ENCODE measurements around the gene ATP2B2. TPM values are rescaled to one million over a fixed set of nuclear protein-coding genes. Genes with fewer than 3 reads are reported as not detected.

ATP2B2 gene
- total RNA-seq, 4 donors from 2014 or later: not detected

GRCh38 chr3:10534066-10534465 is 28.7 kb upstream of the ATP2B2 start:
- TF ChIP-seq POLR2A (IDR thresholded peaks at IDR 0.05) (no peak), EP300 (IDR thresholded peaks at IDR 0.05; ENCODE audit: low read depth) (no peak), POLR2AphosphoS5 (IDR thresholded peaks at IDR 0.05) (no peak), CTCF (IDR thresholded peaks at IDR 0.05) (no peak)
- intact Hi-C loops (cut with DNase I; ENCODE audit: low total_unique reads) (no loop called here), in situ Hi-C loops (cut with MboI; ENCODE audit: low pct_ligation_motif_present in 1 of 4, low pct_unique_long_range_greater_than_20kb in 1 of 4, low sequenced_read_pairs in 3 of 4) (no loop called here)
- Histone ChIP-seq H3K36me3 (no peaks in the 10 kb centered on the region), H3K4me3 (no peak overlapping the region), H3K4me1 (no peaks in the 10 kb centered on the region), H3K27me3 (peaks cover 7% of the 10 kb centered on the region), H3K27ac (no peak overlapping the region), H3K9me3 (no peaks in the 10 kb centered on the region)
- no peak for DNase-seq
- 84% methylated on average over 4 of the region's 4 CpGs; no CpG with 5 or more reads in 1 of the 2 donors for WGBS, 2 donors (ENCODE audit: low coverage in 1 of 2)

- H3K4me1 ChIP-seq: no peaks in the 10 kb centered on the region
- no peaks in the 10 kb centered on the region for H3K9me3 ChIP-seq
- intact Hi-C loops (cut with DNase I; ENCODE audit: low total_unique reads): no loop called here
- TF ChIP-seq POLR2A (IDR thresholded peaks at IDR 0.05) (no peak), CTCF (IDR thresholded peaks at IDR 0.05) (no peak), EP300 (IDR thresholded peaks at IDR 0.05; ENCODE audit: low read depth) (no peak), POLR2AphosphoS5 (IDR thresholded peaks at IDR 0.05) (no peak)
- H3K27ac ChIP-seq: no peak overlapping the region
- in situ Hi-C loops (cut with MboI; ENCODE audit: low pct_ligation_motif_present in 1 of 4, low pct_unique_long_range_greater_than_20kb in 1 of 4, low sequenced_read_pairs in 3 of 4): no loop called here
- no peak overlapping the region for H3K4me3 ChIP-seq
- H3K36me3 ChIP-seq: no peaks in the 10 kb centered on the region
- peaks cover 7% of the 10 kb centered on the region for H3K27me3 ChIP-seq
- DNase-seq: no peak
Measured at GRCh38 chr3:10533737-10534023, 28.3 kb upstream of the ATP2B2 start.

- 77 to 78% methylated on average over 3 to 7 of the region's 7 CpGs for WGBS, 2 donors (ENCODE audit: low coverage in 1 of 2)
- peaks cover 7% of the 10 kb centered on the region for H3K27me3 ChIP-seq
- H3K9me3 ChIP-seq: no peaks in the 10 kb centered on the region
- no peaks in the 10 kb centered on the region for H3K36me3 ChIP-seq
- intact Hi-C loops (cut with DNase I; ENCODE audit: low total_unique reads): no loop called here
- TF ChIP-seq POLR2A (IDR thresholded peaks at IDR 0.05): no peak
- no peak for TF ChIP-seq POLR2AphosphoS5 (IDR thresholded peaks at IDR 0.05)
- H3K4me1 ChIP-seq: no peaks in the 10 kb centered on the region
- in situ Hi-C loops (cut with MboI; ENCODE audit: low pct_ligation_motif_present in 1 of 4, low pct_unique_long_range_greater_than_20kb in 1 of 4, low sequenced_read_pairs in 3 of 4): no loop called here
- H3K4me3 ChIP-seq: no peak overlapping the region
- DNase-seq: no peak
- no peak overlapping the region for H3K27ac ChIP-seq
Measured at GRCh38 chr3:10532939-10533736, 27.8 kb upstream of the ATP2B2 start.

GRCh38 chr3:10531031-10531430 is 25.6 kb upstream of the ATP2B2 start:
- 62 to 67% methylated on average over 1 to 6 of the region's 6 CpGs for WGBS, 2 donors (ENCODE audit: low coverage in 1 of 2)
- peaks cover 4% of the 10 kb centered on the region for H3K27me3 ChIP-seq
- H3K9me3 ChIP-seq: no peaks in the 10 kb centered on the region
- DNase-seq: no peak
- no peak overlapping the region for H3K27ac ChIP-seq
- H3K4me1 ChIP-seq: no peaks in the 10 kb centered on the region
- intact Hi-C loops (cut with DNase I; ENCODE audit: low total_unique reads): no loop called here
- no peaks in the 10 kb centered on the region for H3K36me3 ChIP-seq
- TF ChIP-seq POLR2A (IDR thresholded peaks at IDR 0.05) (no peak), CTCF (IDR thresholded peaks at IDR 0.05) (no peak), POLR2AphosphoS5 (IDR thresholded peaks at IDR 0.05) (no peak), EP300 (IDR thresholded peaks at IDR 0.05; ENCODE audit: low read depth) (no peak)
- H3K4me3 ChIP-seq: no peak overlapping the region
- in situ Hi-C loops (cut with MboI; ENCODE audit: low pct_ligation_motif_present in 1 of 4, low pct_unique_long_range_greater_than_20kb in 1 of 4, low sequenced_read_pairs in 3 of 4): no loop called here

GRCh38 chr3:10530241-10530640 is 24.9 kb upstream of the ATP2B2 start:
- in situ Hi-C loops (cut with MboI; ENCODE audit: low pct_ligation_motif_present in 1 of 4, low pct_unique_long_range_greater_than_20kb in 1 of 4, low sequenced_read_pairs in 3 of 4) (no loop called here), intact Hi-C loops (cut with DNase I; ENCODE audit: low total_unique reads) (no loop called here)
- Histone ChIP-seq H3K27ac (no peak overlapping the region), H3K36me3 (no peaks in the 10 kb centered on the region), H3K4me1 (no peaks in the 10 kb centered on the region), H3K27me3 (peaks cover 4% of the 10 kb centered on the region), H3K9me3 (no peaks in the 10 kb centered on the region), H3K4me3 (no peak overlapping the region)
- 75 to 80% methylated on average over 12 to 13 of the region's 13 CpGs for WGBS, 2 donors (ENCODE audit: low coverage in 1 of 2)
- TF ChIP-seq POLR2A (IDR thresholded peaks at IDR 0.05) (no peak), CTCF (IDR thresholded peaks at IDR 0.05) (no peak), EP300 (IDR thresholded peaks at IDR 0.05; ENCODE audit: low read depth) (no peak), POLR2AphosphoS5 (IDR thresholded peaks at IDR 0.05) (no peak)
- DNase-seq: no peak

All from transverse colon (tissue), 4 donors.